ENCODE measurements around the gene GALNT15.

DNA sequence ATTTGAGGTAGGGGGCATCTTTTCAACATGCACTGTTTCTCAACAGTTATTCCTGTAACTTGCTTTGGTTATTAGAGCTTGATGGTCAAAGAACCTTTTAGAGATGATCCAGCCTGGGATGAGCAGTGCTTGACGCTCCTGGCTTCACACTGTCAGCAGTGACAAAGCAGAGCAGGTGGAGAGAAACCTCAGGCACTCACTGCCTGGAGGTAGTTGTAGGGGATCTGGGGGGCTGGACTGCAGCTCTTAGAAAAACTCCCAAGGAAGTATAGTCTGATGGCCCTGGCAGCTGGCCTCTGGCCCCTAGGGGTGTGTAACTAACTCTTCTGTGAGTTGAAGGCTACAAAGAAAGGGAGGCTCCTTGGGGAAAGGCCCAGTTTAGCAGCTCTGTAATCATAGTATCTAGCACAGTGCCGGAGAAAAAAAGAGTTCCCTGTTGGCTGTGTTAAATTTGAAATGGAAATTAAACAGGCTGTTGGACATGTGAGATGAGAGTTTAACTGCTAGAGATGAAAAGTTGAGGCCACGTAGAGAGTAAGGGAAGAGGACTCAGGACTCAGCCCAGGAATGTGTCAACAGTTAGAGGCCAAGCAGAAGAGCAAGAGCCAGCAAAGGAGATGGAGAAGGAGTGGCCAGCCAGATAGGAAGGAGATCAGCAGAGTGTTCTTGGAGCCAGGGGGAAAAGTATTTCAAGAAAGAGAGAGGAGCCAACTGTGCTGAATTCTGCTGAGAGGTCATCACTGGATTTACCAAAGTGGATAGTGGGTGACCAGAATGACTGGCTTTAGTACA lies 104.7 kb downstream of the GALNT15 start:
- TF ChIP-seq EZH2 (IDR thresholded peaks at IDR 0.05; ENCODE audit: insufficient read depth, poor library complexity, severe bottlenecking): no peak
- no peak for TF ChIP-seq EZH2phosphoT487 (IDR thresholded peaks at IDR 0.05; ENCODE audit: insufficient read depth, low read depth)
